Prostate gland (tissue), 2 donors: ENCODE measurements around the gene ABCC3. TPM values are rescaled to one million over a fixed set of nuclear protein-coding genes. Genes with fewer than 3 reads are reported as not detected.

Source experiments
- DNase-seq: peaks from one replicate; pipeline ENCODE4 v3.0.0-alpha.2; 2019; ENCODE audit warnings: low spot score
- H3K27ac ChIP-seq, 2 donors: fragments of 200-600 bp; sonication (generic); 2 replicates each; pipeline ENCODE4 v1.5.1; 2017 to 2019
- H3K27me3 ChIP-seq: fragments of 200-600 bp; sonication (generic); replicated peaks from 2 replicates; pipeline ENCODE4 v1.5.1; 2019; ENCODE audit not compliant: insufficient read depth
- H3K36me3 ChIP-seq, 2 donors: fragments of 200-600 bp; sonication (generic); 1 replicate in 1 of 2; 2 replicates in 1 of 2; pipeline versions ENCODE4 v1.5.1 to v1.8.1; 2017 to 2019
- H3K4me1 ChIP-seq: fragments of 200-600 bp; sonication (generic); replicated peaks from 2 replicates; pipeline ENCODE4 v1.5.1; 2019
- H3K4me3 ChIP-seq, 2 donors: fragments of 200-600 bp; sonication (generic); 2 replicates each; pipeline ENCODE4 v1.5.1; 2017 to 2019
- H3K9me3 ChIP-seq: fragments of 200-600 bp; sonication (generic); 2 replicates; pipeline ENCODE4 v1.5.1; 2017
- CTCF ChIP-seq, 4 experiments: fragments of 200-600 bp in 2 of 4; fragments of 450-650 bp in 2 of 4; sonication (generic) in 2 of 4; IDR thresholded peaks; 1 replicate in 3 of 4; 2 replicates in 1 of 4; pipeline ENCODE4 v1.5.1; 2016 to 2019; ENCODE audit warnings: antibody characterized with exemption in 4 of 4, mild to moderate bottlenecking in 2 of 4, moderate library complexity in 2 of 4
- POLR2A ChIP-seq: fragments of 450-650 bp; IDR thresholded peaks from one replicate; pipeline ENCODE4 v1.6.1; 2016; ENCODE audit warnings: antibody characterized with exemption, mild to moderate bottlenecking
- POLR2AphosphoS5 ChIP-seq: sonication (generic); formaldehyde crosslinking; IDR thresholded peaks from one replicate; pipeline ENCODE4 v1.6.1; 2017; ENCODE audit warnings: antibody characterized with exemption
- WGBS: methylation state at CpG from one replicate; pipeline ENCODE4 v1.1.5; 2018; 5-methylcytosine and 5-hydroxymethylcytosine counted together
- intact Hi-C: fragments of 100-400 bp; cut with DNase I; formaldehyde crosslinking; loops from one replicate; pipeline ENCODE4 v1.14.2; 2022
- total RNA-seq, 2 donors: library from RNA; depleted of rRNA; stranded (reverse); fragments of >200 nt; gene quantifications; one replicate each; pipeline ENCODE4 v1.1.0, GENCODE V29; 2016

ABCC3 gene
- total RNA-seq, 2 donors from 2014 or later: 65.9 to 66.1 TPM

- Histone ChIP-seq H3K9me3 (no peaks in the 10 kb centered on the region), H3K36me3 (no peaks in the 10 kb centered on the region), H3K27ac (no peak overlapping the region), H3K27me3 (no peaks in the 10 kb centered on the region), H3K4me3 (no peak overlapping the region), H3K4me1 (peaks cover 29% of the 10 kb centered on the region)
- no peak for DNase-seq
- no peak for TF ChIP-seq CTCF (IDR thresholded peaks at IDR 0.05)
- TF ChIP-seq POLR2AphosphoS5: no peak
- no peak for TF ChIP-seq POLR2A
- WGBS: 87% methylated on average over 9 of the region's 9 CpGs
- intact Hi-C loops: no loop called here
Measured at GRCh38 chr17:50587571-50587970, 47.1 kb upstream of the ABCC3 start.

- Histone ChIP-seq H3K36me3 (no peaks in the 10 kb centered on the region), H3K27ac (peak overlapping the region; percentile 47 to 54), H3K4me1 (peaks cover 29% of the 10 kb centered on the region), H3K4me3 (no peak overlapping the region), H3K9me3 (no peaks in the 10 kb centered on the region), H3K27me3 (no peaks in the 10 kb centered on the region)
- no peak for DNase-seq
- intact Hi-C loops: no loop called here
- no peak for TF ChIP-seq CTCF (IDR thresholded peaks at IDR 0.05)
- TF ChIP-seq POLR2AphosphoS5: no peak
- TF ChIP-seq POLR2A: no peak
- whole genome bisulfite sequencing: 56% methylated on average over 18 of the region's 18 CpGs
Measured at GRCh38 chr17:50588391-50589049, 46.2 kb upstream of the ABCC3 start.

- intact Hi-C loops: no loop called here
- Histone ChIP-seq H3K4me1 (peaks cover 29% of the 10 kb centered on the region), H3K27ac (peak overlapping the region; percentile 47 to 54), H3K9me3 (no peaks in the 10 kb centered on the region), H3K36me3 (no peaks in the 10 kb centered on the region), H3K27me3 (no peaks in the 10 kb centered on the region), H3K4me3 (no peak overlapping the region)
- no peak for TF ChIP-seq POLR2AphosphoS5
- TF ChIP-seq CTCF (IDR thresholded peaks at IDR 0.05): no peak
- TF ChIP-seq POLR2A: no peak
- peak; percentile 51 for DNase-seq
- WGBS: 23% methylated on average over 10 of the region's 10 CpGs
Measured at GRCh38 chr17:50589095-50589705, 45.5 kb upstream of the ABCC3 start.

- TF ChIP-seq POLR2A (no peak), CTCF (IDR thresholded peaks at IDR 0.05) (no peak), POLR2AphosphoS5 (peak; percentile 46)
- intact Hi-C loops: no loop called here
- H3K27ac ChIP-seq: peak overlapping the region; percentile 55 to 62
- peak; percentile 22 for DNase-seq
- H3K9me3 ChIP-seq: no peaks in the 10 kb centered on the region
- H3K4me3 ChIP-seq: no peak overlapping the region
- WGBS: 64% methylated on average over 24 of the region's 24 CpGs
- no peaks in the 10 kb centered on the region for H3K36me3 ChIP-seq
- peaks cover 29% of the 10 kb centered on the region for H3K4me1 ChIP-seq
- no peaks in the 10 kb centered on the region for H3K27me3 ChIP-seq
Measured at GRCh38 chr17:50590946-50591737, 43.5 kb upstream of the ABCC3 start.
